Measurements from ENCODE around the gene MIX23.

MIX23 gene

GRCh38 chr3:122351612-122352011 is 31.4 kb downstream of the MIX23 start:
- DNase-seq (ENCODE audit: low spot score) = no peak

GRCh38 chr3:122350814-122351418 is 32.1 kb downstream of the MIX23 start:
- no peak for DNase-seq (ENCODE audit: low spot score)

- DNase-seq (ENCODE audit: low spot score) = no peak
These were observed 33.9 kb downstream of the MIX23 start for GRCh38 chr3:122349171-122349570.

DNA sequence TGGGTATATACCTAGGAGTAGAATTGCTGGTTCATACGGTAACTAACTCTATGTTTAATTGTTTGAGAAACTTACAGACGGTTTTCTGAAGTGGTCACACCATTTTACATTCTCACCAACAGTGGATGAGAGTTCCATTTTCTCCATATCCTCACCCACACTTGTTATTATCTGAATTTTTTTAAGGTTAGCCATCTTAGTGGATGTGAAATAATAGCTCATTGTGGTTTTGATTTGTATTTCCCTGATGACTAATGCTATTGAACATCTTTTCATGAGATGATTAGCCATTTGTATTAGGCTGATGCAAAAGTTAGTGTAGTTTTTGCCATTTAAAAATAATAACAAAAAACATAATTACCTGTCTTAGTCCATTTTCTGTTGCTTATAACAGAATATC is 39.4 kb downstream of the MIX23 start:
- DNase-seq (ENCODE audit: low spot score) = no peak

GRCh38 chr3:122342803-122343202 is 40.2 kb downstream of the MIX23 start:
- DNase-seq (ENCODE audit: low spot score) = no peak

DNA sequence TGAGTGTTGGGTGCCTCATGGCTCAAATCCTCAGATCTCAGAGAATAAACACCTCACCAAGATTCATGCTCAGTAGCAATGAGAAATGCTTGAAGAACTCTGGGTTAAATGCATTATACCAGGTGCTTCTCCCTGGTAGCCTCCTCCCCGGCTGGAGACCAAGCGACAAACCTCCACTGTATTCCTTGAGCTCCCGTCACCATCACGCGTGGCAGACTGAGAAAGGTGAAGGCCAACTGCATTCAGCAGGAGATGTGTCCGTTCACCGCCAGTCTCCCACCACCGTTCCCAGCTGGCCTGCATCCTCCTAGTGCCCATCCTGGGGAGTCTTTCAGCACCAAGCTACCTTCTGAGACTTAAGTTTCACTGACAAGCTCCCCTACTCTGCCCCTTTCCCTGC is 50.5 kb downstream of the MIX23 start:
- DNase-seq (ENCODE audit: low spot score) = no peak

DNA sequence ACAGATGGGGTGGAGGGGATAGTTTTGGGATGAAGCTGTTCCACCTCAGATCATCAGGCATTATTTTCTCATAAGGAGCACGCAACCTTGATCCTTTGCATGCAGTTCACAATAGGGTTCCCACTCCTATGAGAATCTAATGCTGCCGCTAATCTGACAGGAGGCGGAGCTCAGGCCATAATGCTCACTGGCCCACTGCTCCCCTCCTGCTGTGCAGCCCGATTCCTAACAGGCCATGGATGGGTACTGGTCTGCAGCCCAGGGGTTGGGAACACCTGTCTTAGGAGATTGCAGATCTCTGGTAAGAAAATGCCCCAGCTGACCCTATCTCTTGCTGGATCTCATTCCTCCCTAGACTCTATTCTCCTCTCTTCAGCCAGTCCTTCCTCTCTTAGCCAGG is 51.1 kb downstream of the MIX23 start:
- no peak for DNase-seq (ENCODE audit: low spot score)

GRCh38 chr3:122325769-122326168 is 57.3 kb downstream of the MIX23 start:
- no peak for DNase-seq (ENCODE audit: low spot score)

- no peak for DNase-seq (ENCODE audit: low spot score)
These were observed 58.1 kb downstream of the MIX23 start, which contains the start of gene CSTA for GRCh38 chr3:122324871-122325323. Gene CSTA, plus strand, starts transcription at chr3:122325248. Its CDS starts 45 bp downstream, at chr3:122325293.

- DNase-seq (ENCODE audit: low spot score) = no peak
These were observed 60.6 kb downstream of the MIX23 start for GRCh38 chr3:122322095-122323075.

DNA sequence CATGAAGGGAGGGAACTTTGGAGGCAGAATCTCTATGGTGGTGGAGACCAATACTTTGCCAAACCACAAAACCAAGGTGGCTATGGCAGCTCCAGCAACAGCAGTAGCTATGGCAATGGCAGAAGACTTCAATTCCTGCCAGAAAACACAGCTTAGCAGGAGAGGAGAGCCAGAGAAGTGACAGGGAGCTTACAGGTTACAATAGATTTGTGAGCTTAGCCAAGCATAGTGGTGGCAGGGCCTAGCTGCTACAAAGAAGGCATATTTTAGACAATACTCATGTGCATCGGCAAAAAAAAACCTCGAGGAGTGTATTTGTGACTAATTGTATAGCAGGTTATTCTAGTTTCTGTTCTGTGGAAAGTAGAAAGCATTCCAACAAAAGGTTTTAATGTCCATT is 64.4 kb downstream of the MIX23 start:
- DNase-seq (ENCODE audit: low spot score) = no peak

DNA sequence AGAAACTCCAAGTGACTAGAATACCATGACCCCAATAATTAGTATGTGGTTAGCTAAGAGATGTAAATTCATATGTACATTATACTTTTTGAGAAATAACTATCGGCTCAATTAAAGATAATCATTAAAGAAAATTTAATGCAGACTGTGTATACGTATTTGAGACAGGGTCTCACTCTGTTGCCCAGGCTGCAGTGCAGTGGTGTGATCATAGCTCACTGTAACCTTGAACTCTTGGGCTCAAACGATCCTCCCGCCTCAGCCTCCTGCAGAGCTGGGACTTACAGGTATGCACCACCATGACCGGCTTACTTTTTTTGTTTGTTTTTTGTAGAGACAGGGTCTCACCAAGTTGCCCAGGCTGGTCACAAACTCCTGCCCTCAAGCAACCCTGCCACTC is 66.7 kb downstream of the MIX23 start:
- DNase-seq (ENCODE audit: low spot score) = no peak

DNA sequence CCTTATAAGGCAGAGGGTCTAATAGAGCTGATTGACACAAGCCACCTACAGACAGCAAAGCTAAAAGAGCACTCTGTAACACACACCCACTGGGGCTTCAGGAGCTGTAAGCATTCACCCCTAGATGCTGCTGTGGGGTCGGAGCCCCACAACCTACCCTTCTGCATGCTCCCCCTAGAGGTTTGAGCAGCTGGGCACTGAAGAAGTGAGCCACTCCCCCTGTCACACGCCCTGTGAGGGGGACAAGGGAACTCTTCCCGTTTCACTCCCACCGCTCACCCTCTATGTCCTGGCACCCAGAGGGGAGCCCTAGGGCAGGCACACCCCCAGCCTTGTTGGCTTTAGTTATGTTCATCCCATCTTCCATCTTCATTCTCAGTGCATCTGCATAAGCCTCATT is 67.4 kb downstream of the MIX23 start:
- DNase-seq (ENCODE audit: low spot score) = no peak

- DNase-seq (ENCODE audit: low spot score) = no peak
These were observed 68.7 kb downstream of the MIX23 start for GRCh38 chr3:122314228-122314876.

DNA sequence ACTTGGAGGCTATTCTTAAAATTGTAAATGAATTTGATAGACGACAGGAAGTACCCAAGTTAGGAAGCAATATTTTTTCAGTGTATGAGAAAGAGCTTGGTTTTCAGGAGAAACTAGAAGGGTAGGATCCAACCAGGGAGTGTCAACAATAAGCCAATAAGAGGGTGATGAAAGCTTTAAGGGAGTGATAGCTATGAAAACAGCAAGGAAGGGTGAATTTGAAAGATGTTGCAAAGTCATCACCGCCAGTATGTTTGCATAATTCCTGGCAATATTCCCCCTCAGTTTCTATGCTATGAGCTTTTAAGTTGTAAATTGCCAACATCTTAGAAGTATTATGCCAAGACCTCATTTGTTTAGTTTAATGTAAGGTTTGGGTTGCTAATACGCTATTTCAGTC is 69.8 kb downstream of the MIX23 start:
- no peak for DNase-seq (ENCODE audit: low spot score)

- no peak for DNase-seq (ENCODE audit: low spot score)
These were observed 70.2 kb downstream of the MIX23 start for GRCh38 chr3:122312826-122313225.

GRCh38 chr3:122310361-122310760 is 72.7 kb downstream of the MIX23 start:
- no peak for DNase-seq (ENCODE audit: low spot score)
